ENCODE measurements around the gene COX8C. TPM values are rescaled to one million over a fixed set of nuclear protein-coding genes. Genes with fewer than 3 reads are reported as not detected.
"Not testable (repeated sequence)": the region's sequence is repeated elsewhere in the genome, so short reads cannot be mapped to it uniquely, and the experiment has no call there.

The COX8C gene
- total and polyA plus RNA-seq, 2 donors (not counting 1 experiment from before 2014, with no cell fraction given): 0.33 TPM; not detected in 1

GRCh38 chr14:93379831-93380230 lies 32.8 kb downstream of the COX8C start:
- no peaks in the 10 kb centered on the region for H3K27me3 ChIP-seq (ENCODE audit: control insufficient read depth, insufficient read depth, low read length)
- no peak for DNase-seq (ENCODE audit: low read depth in 2 of 2)

GRCh38 chr14:93381644-93382043 lies 34.7 kb downstream of the COX8C start:
- H3K79me2 ChIP-seq (ENCODE audit: control insufficient read depth, insufficient read depth, low read length): no peaks in the 10 kb centered on the region
- no peaks in the 10 kb centered on the region for H4K20me1 ChIP-seq (ENCODE audit: control insufficient read depth, extremely low read depth, insufficient read depth, low read length)
- no peak overlapping the region for H3K4me3 ChIP-seq (replicated peaks in 1 of 4; ENCODE audit: control extremely low read depth in 1 of 4, insufficient read depth in 1 of 4, low read depth in 3 of 4, low read length in 4 of 4)
- no peak overlapping the region for H3K4me2 ChIP-seq (ENCODE audit: extremely low read depth, insufficient read depth, low read length)
- H2AFZ ChIP-seq (ENCODE audit: low read length): no peak overlapping the region
- H3K9ac ChIP-seq (ENCODE audit: insufficient read depth, low read length): no peak overlapping the region
- DNase-seq (ENCODE audit: low read depth in 2 of 2): no peak
- no peaks in the 10 kb centered on the region for H3K27me3 ChIP-seq (ENCODE audit: control insufficient read depth, insufficient read depth, low read length)
- H3K27ac ChIP-seq (ENCODE audit: insufficient read depth, low read length): no peak overlapping the region
- no peaks in the 10 kb centered on the region for H3K9me3 ChIP-seq (ENCODE audit: control insufficient read depth, insufficient read depth, low read depth, low read length)
- TF ChIP-seq CTCF (conservative IDR thresholded peaks at IDR 0.05 in 1 of 2, IDR thresholded peaks at IDR 0.05 in 1 of 2; ENCODE audit: low read depth in 1 of 2, low read length in 2 of 2): no peak
- TF ChIP-seq EZH2 (IDR thresholded peaks at IDR 0.05; ENCODE audit: low read length, missing control alignments): no peak
- H3K36me3 ChIP-seq (ENCODE audit: control insufficient read depth, insufficient read depth, low read length): no peaks in the 10 kb centered on the region
- H3K4me1 ChIP-seq (ENCODE audit: control insufficient read depth, extremely low read depth, insufficient read depth, low read length): no peaks in the 10 kb centered on the region

More at GRCh38 chr14:93379831-93380230, 32.8 kb downstream of the COX8C start:
- Histone ChIP-seq H3K4me3 (replicated peaks in 1 of 4; ENCODE audit: control extremely low read depth in 1 of 4, insufficient read depth in 1 of 4, low read depth in 3 of 4, low read length in 4 of 4) (no peak overlapping the region), H2AFZ (ENCODE audit: low read length) (no peak overlapping the region), H3K36me3 (ENCODE audit: control insufficient read depth, insufficient read depth, low read length) (no peaks in the 10 kb centered on the region), H3K27ac (ENCODE audit: insufficient read depth, low read length) (no peak overlapping the region), H4K20me1 (ENCODE audit: control insufficient read depth, extremely low read depth, insufficient read depth, low read length) (no peaks in the 10 kb centered on the region), H3K4me2 (ENCODE audit: extremely low read depth, insufficient read depth, low read length) (no peak overlapping the region), H3K9ac (ENCODE audit: insufficient read depth, low read length) (no peak overlapping the region), H3K79me2 (ENCODE audit: control insufficient read depth, insufficient read depth, low read length) (no peaks in the 10 kb centered on the region), H3K9me3 (ENCODE audit: control insufficient read depth, insufficient read depth, low read depth, low read length) (no peaks in the 10 kb centered on the region), H3K4me1 (ENCODE audit: control insufficient read depth, extremely low read depth, insufficient read depth, low read length) (no peaks in the 10 kb centered on the region)
- TF ChIP-seq CTCF (conservative IDR thresholded peaks at IDR 0.05 in 1 of 2, IDR thresholded peaks at IDR 0.05 in 1 of 2; ENCODE audit: low read depth in 1 of 2, low read length in 2 of 2): no peak
- TF ChIP-seq EZH2 (IDR thresholded peaks at IDR 0.05; ENCODE audit: low read length, missing control alignments): no peak

GRCh38 chr14:93384256-93384655 lies 37.3 kb downstream of the COX8C start:
- H3K4me2 ChIP-seq (ENCODE audit: extremely low read depth, insufficient read depth, low read length); H3K27ac ChIP-seq (ENCODE audit: insufficient read depth, low read length); H3K9me3 ChIP-seq (ENCODE audit: control insufficient read depth, insufficient read depth, low read depth, low read length); DNase-seq (ENCODE audit: low read depth in 2 of 2); H4K20me1 ChIP-seq (ENCODE audit: control insufficient read depth, extremely low read depth, insufficient read depth, low read length); H3K36me3 ChIP-seq (ENCODE audit: control insufficient read depth, insufficient read depth, low read length); H3K27me3 ChIP-seq (ENCODE audit: control insufficient read depth, insufficient read depth, low read length); H3K9ac ChIP-seq (ENCODE audit: insufficient read depth, low read length); H3K4me1 ChIP-seq (ENCODE audit: control insufficient read depth, extremely low read depth, insufficient read depth, low read length); H2AFZ ChIP-seq (ENCODE audit: low read length); H3K79me2 ChIP-seq (ENCODE audit: control insufficient read depth, insufficient read depth, low read length); H3K4me3 ChIP-seq (replicated peaks in 1 of 4; ENCODE audit: control extremely low read depth in 1 of 4, insufficient read depth in 1 of 4, low read depth in 3 of 4, low read length in 4 of 4): not testable (repeated sequence)

Measured in fibroblast of lung (primary cell).